ENCODE data around the gene SLC22A1. TPM values are rescaled to one million over a fixed set of nuclear protein-coding genes. Genes with fewer than 3 reads are reported as not detected.

The SLC22A1 gene
- total RNA-seq, 1 donor from 2014 or later, result under 0.01 TPM

DNA sequence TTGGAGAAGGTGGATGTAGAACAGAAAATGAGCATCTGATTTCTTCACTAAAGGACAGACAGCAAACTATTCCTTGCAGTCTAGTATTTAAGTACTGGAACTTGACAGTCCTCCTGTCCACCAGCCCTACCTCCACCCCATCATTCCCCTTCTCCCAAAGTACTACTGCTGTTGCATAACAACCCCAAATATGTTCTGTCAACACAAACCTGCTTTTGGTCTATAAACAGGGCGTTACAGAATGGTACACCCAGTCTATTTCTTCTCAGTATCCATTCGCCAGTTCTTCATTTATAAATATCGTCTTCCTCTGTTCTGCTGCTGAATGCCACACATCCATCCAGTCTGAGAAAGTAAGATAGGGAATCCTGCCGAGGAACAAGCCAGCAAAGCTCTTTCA, 27.7 kb upstream of the SLC22A1 start:
- no peak for DNase-seq (ENCODE audit: low read depth)
- TF ChIP-seq, protein P1, sequence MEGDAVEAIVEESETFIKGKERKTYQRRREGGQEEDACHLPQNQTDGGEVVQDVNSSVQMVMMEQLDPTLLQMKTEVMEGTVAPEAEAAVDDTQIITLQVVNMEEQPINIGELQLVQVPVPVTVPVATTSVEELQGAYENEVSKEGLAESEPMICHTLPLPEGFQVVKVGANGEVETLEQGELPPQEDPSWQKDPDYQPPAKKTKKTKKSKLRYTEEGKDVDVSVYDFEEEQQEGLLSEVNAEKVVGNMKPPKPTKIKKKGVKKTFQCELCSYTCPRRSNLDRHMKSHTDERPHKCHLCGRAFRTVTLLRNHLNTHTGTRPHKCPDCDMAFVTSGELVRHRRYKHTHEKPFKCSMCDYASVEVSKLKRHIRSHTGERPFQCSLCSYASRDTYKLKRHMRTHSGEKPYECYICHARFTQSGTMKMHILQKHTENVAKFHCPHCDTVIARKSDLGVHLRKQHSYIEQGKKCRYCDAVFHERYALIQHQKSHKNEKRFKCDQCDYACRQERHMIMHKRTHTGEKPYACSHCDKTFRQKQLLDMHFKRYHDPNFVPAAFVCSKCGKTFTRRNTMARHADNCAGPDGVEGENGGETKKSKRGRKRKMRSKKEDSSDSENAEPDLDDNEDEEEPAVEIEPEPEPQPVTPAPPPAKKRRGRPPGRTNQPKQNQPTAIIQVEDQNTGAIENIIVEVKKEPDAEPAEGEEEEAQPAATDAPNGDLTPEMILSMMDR (IDR thresholded peaks at IDR 0.05; ENCODE audit: insufficient read depth, low read length, severe bottlenecking), result no peak
- Histone ChIP-seq H3K36me3 (ENCODE audit: control insufficient read depth, insufficient read depth, low read length) (peaks cover 34% of the 10 kb centered on the region), H3K4me3 (ENCODE audit: low read depth, low read length) (no peak overlapping the region), H3K27me3 (ENCODE audit: control insufficient read depth, insufficient read depth, low read length) (no peaks in the 10 kb centered on the region)
- no peak for FAIRE-seq

DNA sequence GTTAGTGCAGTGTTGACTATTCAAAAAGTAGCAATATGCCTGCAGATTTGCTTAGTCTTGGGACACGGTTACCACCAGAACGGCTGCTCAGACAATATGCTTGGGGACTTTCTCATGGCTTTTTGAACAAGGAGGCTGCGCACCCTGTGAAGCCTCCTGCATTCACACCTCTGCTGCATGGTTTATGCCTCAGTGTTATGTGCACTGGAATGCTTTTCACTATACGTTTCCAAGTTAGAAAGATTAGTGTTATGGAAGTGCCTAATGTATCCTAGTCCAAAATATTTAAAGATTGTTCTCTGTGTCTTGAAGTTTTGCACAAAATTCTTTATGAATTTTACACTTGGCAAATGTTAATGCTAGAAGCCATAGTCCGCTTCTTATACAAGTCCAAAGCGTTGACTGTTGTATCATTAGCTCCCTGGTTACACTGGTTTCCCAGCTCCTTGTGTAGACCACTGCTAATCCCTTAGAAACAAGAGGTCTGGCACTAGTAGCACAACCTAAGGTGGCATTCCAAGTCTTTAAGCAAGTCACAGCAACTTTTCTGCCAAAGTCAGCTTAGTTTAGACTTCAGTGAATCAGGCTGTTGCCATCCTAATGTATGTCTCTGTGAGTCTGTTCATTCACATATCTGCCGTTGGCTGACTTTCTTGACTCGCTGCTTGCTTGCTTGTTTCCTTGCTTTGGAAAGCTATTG, 26.3 kb upstream of the SLC22A1 start:
- H3K27me3 ChIP-seq (ENCODE audit: control insufficient read depth, insufficient read depth, low read length), result no peaks in the 10 kb centered on the region
- peaks cover 25% of the 10 kb centered on the region for H3K36me3 ChIP-seq (ENCODE audit: control insufficient read depth, insufficient read depth, low read length)
- DNase-seq (ENCODE audit: low read depth) (no peak), FAIRE-seq (no peak)
- TF ChIP-seq, protein P1 (IDR thresholded peaks at IDR 0.05; ENCODE audit: insufficient read depth, low read length, severe bottlenecking), result no peak
- H3K4me3 ChIP-seq (ENCODE audit: low read depth, low read length), result no peak overlapping the region

DNA sequence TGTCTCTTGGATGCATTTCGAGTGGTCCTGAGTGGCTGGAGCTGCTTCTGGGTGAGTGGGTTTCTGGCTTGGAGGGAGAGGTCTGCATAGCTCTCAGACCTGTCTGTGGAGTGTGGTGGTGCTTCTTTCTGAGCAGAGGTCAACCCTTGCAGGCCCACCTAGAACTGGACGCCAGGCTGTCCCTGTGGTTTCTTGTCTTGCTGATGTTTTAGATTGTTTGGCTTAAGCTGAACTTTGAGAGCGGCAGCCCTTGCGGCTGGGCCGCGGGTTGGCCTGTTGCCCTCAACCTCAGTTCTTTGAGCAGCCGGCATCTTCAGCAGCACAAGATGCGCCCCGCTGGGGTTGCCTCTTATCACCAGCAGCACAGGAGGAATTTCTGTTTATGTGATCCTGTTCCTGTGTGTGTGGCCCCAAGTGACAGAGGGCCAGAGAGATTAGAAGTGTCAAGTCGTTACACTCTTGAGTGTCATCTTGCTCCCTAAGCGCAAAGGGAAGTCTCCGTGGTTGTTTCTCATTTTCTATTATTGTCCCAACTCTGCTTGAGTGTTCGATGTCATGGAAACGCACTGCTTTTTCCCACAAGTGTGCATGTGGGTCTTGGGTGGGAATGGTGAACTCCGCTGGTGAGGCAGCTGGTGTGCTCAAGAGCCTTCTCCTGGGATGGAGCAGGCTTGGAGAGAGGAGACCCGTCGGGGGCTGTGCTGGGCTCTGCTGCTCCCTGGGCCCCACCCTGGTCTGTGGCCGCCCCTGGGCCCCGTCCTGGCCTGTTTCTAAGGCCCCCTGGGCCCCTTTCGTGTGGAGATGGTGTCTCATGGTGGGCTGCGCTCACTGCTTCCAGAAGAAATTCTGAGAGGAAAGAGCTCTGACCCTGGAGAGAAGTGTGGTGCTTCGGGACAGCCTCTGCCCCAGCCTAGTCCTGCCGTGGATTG, 20.1 kb upstream of the SLC22A1 start:
- DNase-seq (ENCODE audit: low read depth), result no peak
- TF ChIP-seq, protein P1 (IDR thresholded peaks at IDR 0.05; ENCODE audit: insufficient read depth, low read length, severe bottlenecking), result no peak
- H3K4me3 ChIP-seq (ENCODE audit: low read depth, low read length), result no peak overlapping the region
- H3K36me3 ChIP-seq (ENCODE audit: control insufficient read depth, insufficient read depth, low read length), result peaks cover 23% of the 10 kb centered on the region
- no peaks in the 10 kb centered on the region for H3K27me3 ChIP-seq (ENCODE audit: control insufficient read depth, insufficient read depth, low read length)
- no peak for FAIRE-seq

DNA sequence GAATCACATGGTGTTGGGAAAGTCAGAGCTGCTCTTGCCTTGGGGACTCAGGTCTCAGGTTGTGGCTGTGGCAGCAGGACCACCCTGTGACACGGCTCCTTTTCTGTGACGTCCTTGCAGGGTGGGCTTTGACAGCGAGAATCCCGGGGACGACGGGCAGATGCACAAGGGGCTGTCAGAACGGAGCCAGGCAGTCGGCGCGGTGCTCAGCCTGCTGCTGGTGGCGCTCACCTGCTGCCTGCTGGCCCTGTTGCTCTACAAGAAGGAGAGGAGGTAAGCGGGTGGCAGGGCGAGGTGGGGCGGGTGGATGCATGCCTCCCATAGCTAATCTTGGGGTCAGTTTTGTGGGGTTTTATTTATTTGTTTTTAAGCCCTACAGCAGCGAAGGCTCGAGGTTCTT, 19.2 kb upstream of the SLC22A1 start:
- DNase-seq (ENCODE audit: low read depth) (no peak), FAIRE-seq (no peak)
- H3K27me3 ChIP-seq (ENCODE audit: control insufficient read depth, insufficient read depth, low read length), result no peaks in the 10 kb centered on the region
- H3K36me3 ChIP-seq (ENCODE audit: control insufficient read depth, insufficient read depth, low read length), result peaks cover 20% of the 10 kb centered on the region
- TF ChIP-seq, protein P1 (IDR thresholded peaks at IDR 0.05; ENCODE audit: insufficient read depth, low read length, severe bottlenecking), result no peak
- H3K4me3 ChIP-seq (ENCODE audit: low read depth, low read length), result no peak overlapping the region

DNA sequence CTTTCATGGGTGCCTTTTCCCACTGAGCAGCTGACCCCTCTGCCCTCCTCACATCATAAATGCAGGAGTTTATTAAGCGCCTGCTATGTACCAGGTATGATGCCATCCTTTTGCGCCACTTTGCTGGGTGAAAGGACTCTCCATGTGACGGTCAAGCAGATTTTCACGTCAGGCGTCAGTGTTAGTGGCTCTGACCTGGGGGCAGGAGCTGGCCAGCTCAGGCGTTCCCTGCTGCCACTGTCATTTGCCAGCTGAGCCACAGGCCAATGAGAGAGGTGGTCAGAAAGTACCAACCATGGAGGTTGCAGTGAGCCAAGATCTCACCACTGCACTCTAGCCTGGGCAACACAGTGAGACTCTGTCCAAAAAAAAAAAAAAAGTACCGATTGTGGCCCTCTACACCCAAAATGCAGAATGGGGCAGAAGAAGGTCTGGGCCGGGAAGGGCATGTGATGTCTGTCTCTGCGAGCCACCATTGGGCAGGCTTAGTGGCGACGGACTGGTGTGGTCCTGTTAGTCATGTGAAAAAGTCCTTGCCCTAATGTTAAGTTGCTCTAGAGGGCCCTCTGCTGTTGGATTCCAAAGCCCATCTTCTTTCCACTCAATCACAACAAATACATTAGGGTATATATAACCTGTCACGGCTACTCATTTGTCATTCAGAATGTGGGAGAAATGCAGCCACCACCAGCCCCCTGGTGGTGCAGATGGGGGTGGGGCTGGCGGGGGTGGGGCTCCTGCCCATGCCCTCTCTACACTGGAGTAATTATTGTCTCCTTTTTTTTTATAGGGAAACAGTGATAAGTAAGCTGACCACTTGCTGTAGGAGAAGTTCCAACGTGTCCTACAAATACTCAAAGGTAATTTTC, 18.4 kb upstream of the SLC22A1 start:
- DNase-seq (ENCODE audit: low read depth), result peak; percentile 22
- peaks cover 18% of the 10 kb centered on the region for H3K36me3 ChIP-seq (ENCODE audit: control insufficient read depth, insufficient read depth, low read length)
- FAIRE-seq, result no peak
- no peak overlapping the region for H3K4me3 ChIP-seq (ENCODE audit: low read depth, low read length)
- no peaks in the 10 kb centered on the region for H3K27me3 ChIP-seq (ENCODE audit: control insufficient read depth, insufficient read depth, low read length)
- TF ChIP-seq, protein P1 (IDR thresholded peaks at IDR 0.05; ENCODE audit: insufficient read depth, low read length, severe bottlenecking), result peak; percentile 30

All from bronchial epithelial cell (primary cell).